GM23248 (cell line): ENCODE measurements around the gene SLC1A7.

ENCODE experiments used
- EZH2 ChIP-seq: fragments of 200-600 bp; sonication (generic); IDR thresholded peaks from 2 replicates; pipeline ENCODE4 v1.6.1; 2018; ENCODE audit warnings: antibody characterized with exemption, mild to moderate bottlenecking; ENCODE audit not compliant: insufficient read depth, poor library complexity, severe bottlenecking
- EZH2phosphoT487 ChIP-seq: fragments of 200-600 bp; sonication (generic); IDR thresholded peaks from 2 replicates; pipeline ENCODE4 v1.6.1; 2018; ENCODE audit warnings: antibody characterized with exemption, moderate library complexity, mild to moderate bottlenecking, low read depth; ENCODE audit not compliant: insufficient read depth

DNA sequence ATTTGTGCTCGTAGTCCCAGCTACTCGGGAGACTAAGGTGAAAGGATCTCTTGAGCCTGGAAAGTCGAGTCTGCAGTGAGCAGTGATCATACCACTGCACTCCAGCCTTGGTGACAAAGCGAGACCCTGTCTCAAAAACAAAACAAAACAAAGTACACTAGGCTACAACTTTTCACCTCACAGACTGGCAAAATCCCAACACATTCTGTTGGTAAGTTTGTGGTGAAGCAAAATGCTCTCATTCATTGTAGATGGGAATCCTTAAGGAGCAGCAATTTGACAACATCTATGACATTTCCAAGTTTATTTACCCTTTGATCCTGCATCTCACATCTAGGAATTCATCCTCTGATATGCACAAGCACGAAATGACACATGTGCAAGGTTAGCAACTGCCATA lies 20.2 kb upstream of the SLC1A7 start:
- TF ChIP-seq EZH2 (no peak), EZH2phosphoT487 (no peak)
